ENCODE data around the gene HIP1R. TPM values are rescaled to one million over a fixed set of nuclear protein-coding genes. Genes with fewer than 3 reads are reported as not detected.

Gene HIP1R
- total and polyA plus RNA-seq, 2 of the 4 experiments (the other 2 are of a cell fraction), result 13.8 to 18.5 TPM

DNA sequence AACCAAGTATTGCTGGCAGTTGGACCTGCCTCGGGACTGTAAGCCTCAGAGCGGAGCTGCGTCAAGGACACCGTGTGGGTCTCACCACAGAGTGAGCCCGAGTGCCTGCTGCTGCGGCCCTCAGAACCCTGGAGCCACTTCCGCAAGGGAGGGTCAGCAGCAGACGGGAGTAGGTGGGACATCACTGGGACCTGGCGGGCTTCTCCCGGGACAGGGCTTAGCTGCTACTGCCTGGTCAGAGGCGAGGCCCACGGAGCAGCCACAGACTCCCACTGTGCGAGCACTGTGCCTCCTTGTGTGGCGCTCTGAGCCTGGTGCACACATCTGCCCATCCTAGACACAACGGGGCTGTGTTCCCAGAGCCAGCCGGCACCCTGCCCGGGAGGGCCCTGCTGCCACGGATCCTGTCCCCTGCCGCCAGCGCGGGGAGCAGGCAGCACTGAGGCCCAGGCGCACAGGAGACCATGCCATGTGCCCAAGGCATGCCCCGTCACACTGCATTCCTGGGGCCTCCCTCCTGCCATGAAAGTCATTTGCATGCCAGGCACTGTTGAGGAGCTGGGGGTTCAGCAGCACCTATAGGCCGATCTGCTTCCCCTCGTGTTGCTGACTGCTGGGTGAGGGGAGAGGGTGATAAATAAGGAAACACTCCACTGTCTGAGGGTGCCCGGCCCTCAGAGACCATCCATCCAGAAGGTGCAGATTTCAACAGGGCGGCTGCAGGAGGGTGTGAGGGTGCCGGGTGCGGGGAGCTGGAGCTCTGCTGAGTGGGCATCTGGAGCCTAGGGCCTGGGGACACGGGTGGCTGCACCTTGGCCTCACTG lies 10.0 kb downstream of the HIP1R start:
- Histone ChIP-seq H3K23ac (ENCODE audit: low read depth, low read length) (no peak overlapping the region), H3K56ac (ENCODE audit: extremely low read depth, insufficient read depth, low read length) (no peak overlapping the region), H2AFZ (replicated peaks; ENCODE audit: low read length, poor library complexity) (no peak overlapping the region), H2BK5ac (ENCODE audit: low read depth, low read length, poor library complexity, severe bottlenecking) (no peak overlapping the region), H4K5ac (ENCODE audit: low read depth, low read length) (no peak overlapping the region), H4K8ac (ENCODE audit: low read depth in 2 of 2, low read length in 2 of 2) (no peak overlapping the region), H3K18ac (ENCODE audit: low read depth, low read length) (no peak overlapping the region), H3K36me3 (ENCODE audit: control insufficient read depth, insufficient read depth, low read length) (no peaks in the 10 kb centered on the region), H4K20me1 (ENCODE audit: insufficient read depth, low read length) (peaks cover 12% of the 10 kb centered on the region; the same call in 1 of the 2 replicates), H3K4me1 (ENCODE audit: control insufficient read depth, insufficient read depth, low read length) (peaks cover 19% of the 10 kb centered on the region), H2BK20ac (ENCODE audit: low read depth, low read length) (no peak overlapping the region), H4K91ac (ENCODE audit: insufficient read depth, low read depth, low read length) (no peak overlapping the region), H3K27me3 (ENCODE audit: control insufficient read depth, insufficient read depth, low read length) (no peaks in the 10 kb centered on the region), H3K4me3 (ENCODE audit: insufficient read depth, low read depth, low read length) (no peak overlapping the region), H2BK15ac (ENCODE audit: low read depth, low read length) (no peak overlapping the region), H3K9ac (ENCODE audit: low read depth, low read length) (no peak overlapping the region), H3K79me1 (ENCODE audit: low read depth in 1 of 2, low read length in 2 of 2) (peaks cover 2 to 22% of the 10 kb centered on the region in 2 experiments), H2AK9ac (replicated peaks; ENCODE audit: low read depth, low read length, poor library complexity) (no peak overlapping the region), H3K9me1 (ENCODE audit: insufficient read depth, low read length) (peaks cover 19% of the 10 kb centered on the region), H3K27ac (ENCODE audit: insufficient read depth, low read length) (no peak overlapping the region), H3K14ac (replicated peaks; ENCODE audit: low read depth, low read length) (no peak overlapping the region), H2BK120ac (ENCODE audit: low read depth, low read length) (no peak overlapping the region), H3K9me3 (ENCODE audit: control insufficient read depth, insufficient read depth, low read length) (no peaks in the 10 kb centered on the region), H3K4me2 (ENCODE audit: low read depth, low read length) (no peak overlapping the region), H3K4ac (ENCODE audit: low read depth, low read length) (no peak overlapping the region), H2AK5ac (ENCODE audit: low read depth, low read length) (peak overlapping the region; percentile 29; the same call in 1 of the 2 replicates)
- dilution Hi-C loops (cut with HindIII; ENCODE audit: low sequenced_read_pairs, unreplicated experiment) (no loop called here), intact Hi-C loops (cut with micrococcal nuclease) (no loop called here), in situ Hi-C loops (cut with MboI; ENCODE audit: low sequenced_read_pairs) (no loop called here)
- TF ChIP-seq RFX5 (IDR thresholded peaks at IDR 0.05; ENCODE audit: low read depth, low read length), result no peak
- no TSS peak for BruUV-seq (replicated peaks)
- WGBS, 2 experiments (ENCODE audit: extremely low coverage in 2 of 2, insufficient read length in 1 of 2), result 92% methylated on average over 18 of the region's 30 CpGs; no CpG with 5 or more reads in 1 of the 2 experiments
- CTCF ChIA-PET, result interaction anchor here (0.6 kb wide), 1 partner anchor 278 kb away, joined by 4 read pairs; no protein-coding TSS in a partner anchor
- DNase-seq (no peak), ATAC-seq (ENCODE audit: low read depth) (no peak)
- POLR2A ChIA-PET (ENCODE audit: unreplicated experiment), result no interaction called here

Measured in IMR-90 (cell line).